ENCODE results near the gene PPCS. TPM values are rescaled to one million over a fixed set of nuclear protein-coding genes. Genes with fewer than 3 reads are reported as not detected.

Gene PPCS
- total RNA-seq = 10 to 100 TPM; 44.1 to 44.3 TPM

- DNase-seq (peak; percentile 99), ATAC-seq (peak; percentile 92)
- H3K9me3 Mint-ChIP-seq = no peaks in the 10 kb centered on the region
- H3K27ac Mint-ChIP-seq = peak within 1 kb of the TSS; percentile 99
- POLR2A ChIA-PET = interaction anchor here (1.2 kb wide), 2 partner anchors 14 to 226 kb away, joined by 4 to 5 read pairs; partner anchors contain the start of gene YBX1
- CTCF ChIA-PET = interaction anchor here (1.0 to 1.6 kb wide), 3 partner anchors 11 to 390 kb away, joined by 3 to 4 read pairs (median 3); partner anchors contain the start of gene ZNF691
- peaks cover 30% of the 10 kb centered on the region for H3K4me1 Mint-ChIP-seq (ENCODE audit: low read depth)
- TF ChIP-seq, protein P1, sequence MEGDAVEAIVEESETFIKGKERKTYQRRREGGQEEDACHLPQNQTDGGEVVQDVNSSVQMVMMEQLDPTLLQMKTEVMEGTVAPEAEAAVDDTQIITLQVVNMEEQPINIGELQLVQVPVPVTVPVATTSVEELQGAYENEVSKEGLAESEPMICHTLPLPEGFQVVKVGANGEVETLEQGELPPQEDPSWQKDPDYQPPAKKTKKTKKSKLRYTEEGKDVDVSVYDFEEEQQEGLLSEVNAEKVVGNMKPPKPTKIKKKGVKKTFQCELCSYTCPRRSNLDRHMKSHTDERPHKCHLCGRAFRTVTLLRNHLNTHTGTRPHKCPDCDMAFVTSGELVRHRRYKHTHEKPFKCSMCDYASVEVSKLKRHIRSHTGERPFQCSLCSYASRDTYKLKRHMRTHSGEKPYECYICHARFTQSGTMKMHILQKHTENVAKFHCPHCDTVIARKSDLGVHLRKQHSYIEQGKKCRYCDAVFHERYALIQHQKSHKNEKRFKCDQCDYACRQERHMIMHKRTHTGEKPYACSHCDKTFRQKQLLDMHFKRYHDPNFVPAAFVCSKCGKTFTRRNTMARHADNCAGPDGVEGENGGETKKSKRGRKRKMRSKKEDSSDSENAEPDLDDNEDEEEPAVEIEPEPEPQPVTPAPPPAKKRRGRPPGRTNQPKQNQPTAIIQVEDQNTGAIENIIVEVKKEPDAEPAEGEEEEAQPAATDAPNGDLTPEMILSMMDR (IDR thresholded peaks at IDR 0.05) = peak; percentile 30
- no peaks in the 10 kb centered on the region for H3K27me3 Mint-ChIP-seq
- peak within 1 kb of the TSS; percentile 86 for H3K4me3 Mint-ChIP-seq
- H3K36me3 Mint-ChIP-seq (ENCODE audit: low read depth) = peaks cover 35% of the 10 kb centered on the region
- intact Hi-C loops (cut with micrococcal nuclease) = no loop called here
Observed at GRCh38 chr1:42456010-42456753, at the start of gene PPCS, which contains the start of gene ZMYND12. TSS of gene PPCS (plus strand) at chr1:42456543. CDS start at chr1:42456566, 23 bp downstream. TSS of gene ZMYND12 (minus strand) at chr1:42456022. CDS start at chr1:42455997, 25 bp downstream.

- Mint-ChIP-seq H3K9me3 (no peaks in the 10 kb centered on the region), H3K36me3 (ENCODE audit: low read depth) (no peaks in the 10 kb centered on the region), H3K4me1 (ENCODE audit: low read depth) (no peaks in the 10 kb centered on the region), H3K27me3 (peaks cover 6% of the 10 kb centered on the region), H3K27ac (no peak overlapping the region), H3K4me3 (no peak overlapping the region)
- DNase-seq (no peak), ATAC-seq (no peak)
- intact Hi-C loops (cut with micrococcal nuclease) = no loop called here
- ChIA-PET POLR2A (no interaction called here), CTCF (no interaction called here)
- TF ChIP-seq, protein P1 (IDR thresholded peaks at IDR 0.05) = no peak
Observed at GRCh38 chr1:42414551-42415496, 41.5 kb upstream of the PPCS start.

- H3K9me3 Mint-ChIP-seq = no peaks in the 10 kb centered on the region
- no peak overlapping the region for H3K27ac Mint-ChIP-seq
- TF ChIP-seq, protein P1 (IDR thresholded peaks at IDR 0.05) = no peak
- DNase-seq (no peak), ATAC-seq (no peak)
- POLR2A ChIA-PET = interaction anchor here (1.4 kb wide), 1 partner anchor 9 kb away, joined by 3 read pairs; no protein-coding TSS in a partner anchor
- intact Hi-C loops (cut with micrococcal nuclease) = no loop called here
- H3K36me3 Mint-ChIP-seq (ENCODE audit: low read depth) = no peaks in the 10 kb centered on the region
- no peaks in the 10 kb centered on the region for H3K4me1 Mint-ChIP-seq (ENCODE audit: low read depth)
- no peak overlapping the region for H3K4me3 Mint-ChIP-seq
- CTCF ChIA-PET = interaction anchor here (1.4 to 1.5 kb wide), 2 partner anchors 16 to 24 kb away, joined by 3 to 4 read pairs; no protein-coding TSS in a partner anchor
- peaks cover 6% of the 10 kb centered on the region for H3K27me3 Mint-ChIP-seq
Observed at GRCh38 chr1:42417166-42417565, 39.2 kb upstream of the PPCS start.

DNA sequence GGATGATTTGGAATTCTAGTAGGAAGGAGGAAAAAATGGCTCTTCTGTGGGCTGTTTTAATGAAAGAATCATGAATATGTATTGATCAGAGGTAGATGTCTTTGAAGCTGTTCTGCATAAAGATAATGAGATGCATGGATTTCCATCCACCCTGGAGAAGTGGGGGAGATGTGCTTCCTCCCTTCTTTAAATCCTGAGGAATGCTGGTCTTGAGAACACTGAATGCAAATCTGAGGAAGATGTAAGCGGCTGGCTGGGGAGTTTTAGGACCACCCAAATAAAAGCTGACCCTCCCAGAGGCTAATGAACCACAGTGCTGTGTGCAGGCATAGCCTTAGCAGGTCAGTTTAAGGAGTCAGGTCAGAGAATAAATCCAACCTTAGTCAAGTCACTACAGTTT, 37.8 kb upstream of the PPCS start:
- POLR2A ChIA-PET = interaction anchor here (1.4 kb wide), 1 partner anchor 10 kb away, joined by 3 read pairs; no protein-coding TSS in a partner anchor
- TF ChIP-seq, protein P1 (IDR thresholded peaks at IDR 0.05) = no peak
- intact Hi-C loops (cut with micrococcal nuclease) = no loop called here
- Mint-ChIP-seq H3K36me3 (ENCODE audit: low read depth) (no peaks in the 10 kb centered on the region), H3K9me3 (no peaks in the 10 kb centered on the region), H3K4me3 (no peak overlapping the region), H3K27me3 (peaks cover 6% of the 10 kb centered on the region), H3K27ac (no peak overlapping the region), H3K4me1 (ENCODE audit: low read depth) (no peaks in the 10 kb centered on the region)
- DNase-seq (no peak), ATAC-seq (no peak)
- CTCF ChIA-PET = no interaction called here
